IPS-NIHi7 (cell line): ENCODE measurements around the gene MYMK.
A peak's percentile ranks its signal among the peaks of the same experiment; 100 is the strongest.

Experiments
- DNase-seq: peaks from one replicate; pipeline ENCODE4 v3.0.0; 2012; ENCODE audit warnings: mixed read lengths; ENCODE audit errors: extremely low spot score

MYMK gene

GRCh38 chr9:133558191-133559126, 33.7 kb upstream of the MYMK start:
- peak; percentile 69 for DNase-seq

DNA sequence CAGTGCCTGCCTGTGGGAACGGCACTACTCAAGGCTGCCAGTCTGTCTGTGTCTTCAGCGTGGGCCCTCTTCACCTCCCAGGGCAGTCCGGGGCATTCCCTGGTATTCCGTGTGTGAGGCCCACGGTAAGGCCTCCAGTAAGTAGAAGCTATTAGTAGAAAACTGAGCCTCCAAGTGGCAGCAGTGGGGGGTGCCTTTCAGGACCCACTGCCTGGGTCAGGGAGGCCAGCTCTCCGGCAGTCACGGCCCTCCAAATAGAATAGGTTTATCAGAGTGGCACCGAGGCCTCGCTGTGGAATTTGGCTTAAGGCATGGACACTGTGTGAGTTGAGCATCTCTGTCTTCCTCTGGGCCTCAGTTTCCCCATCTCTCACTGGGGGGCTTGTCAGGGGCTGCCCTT, 32.8 kb upstream of the MYMK start:
- no peak for DNase-seq

DNA sequence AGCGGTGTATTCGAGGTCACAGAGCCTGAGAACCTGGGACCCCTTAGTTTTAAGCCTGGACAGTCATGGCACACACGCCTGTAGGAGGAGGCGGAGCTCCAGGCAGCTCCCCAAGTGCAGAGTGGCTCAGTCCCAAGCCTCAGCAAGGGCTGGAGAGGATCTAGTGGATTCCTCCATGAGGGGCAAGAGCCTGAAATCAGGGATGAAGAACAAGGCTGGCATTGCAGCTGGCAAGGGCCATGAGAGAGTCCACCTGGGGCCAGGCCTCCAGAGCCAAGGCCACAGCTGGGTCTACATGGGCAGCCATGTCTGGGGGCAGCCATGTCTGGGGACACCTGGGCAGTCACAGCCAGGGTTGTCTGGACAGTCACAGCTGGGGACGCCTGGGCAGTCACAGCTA, 31.6 kb upstream of the MYMK start:
- no peak for DNase-seq

DNA sequence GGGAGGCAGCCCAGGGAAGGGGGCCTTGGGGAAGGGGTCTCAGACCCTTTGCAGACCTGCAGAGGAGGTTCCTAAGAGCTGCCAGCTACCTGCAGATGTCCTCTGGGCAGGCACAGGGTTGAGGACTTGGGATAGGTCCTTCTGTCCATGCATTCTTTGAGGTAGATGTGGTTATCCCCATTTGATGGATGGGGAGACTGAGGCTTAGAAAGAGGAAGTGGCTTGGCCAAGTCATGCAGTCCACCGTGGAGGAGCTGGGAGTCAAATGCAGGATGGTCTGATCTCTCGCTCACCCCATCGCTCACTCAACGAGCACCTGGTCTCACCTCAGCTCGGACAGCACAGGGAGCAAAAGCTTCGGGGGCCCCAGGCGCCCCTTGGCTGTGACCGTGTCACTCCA, 30.0 kb upstream of the MYMK start:
- DNase-seq, result no peak

- DNase-seq, result peak; percentile 78
Observed at GRCh38 chr9:133553973-133554713, 29.4 kb upstream of the MYMK start.

DNA sequence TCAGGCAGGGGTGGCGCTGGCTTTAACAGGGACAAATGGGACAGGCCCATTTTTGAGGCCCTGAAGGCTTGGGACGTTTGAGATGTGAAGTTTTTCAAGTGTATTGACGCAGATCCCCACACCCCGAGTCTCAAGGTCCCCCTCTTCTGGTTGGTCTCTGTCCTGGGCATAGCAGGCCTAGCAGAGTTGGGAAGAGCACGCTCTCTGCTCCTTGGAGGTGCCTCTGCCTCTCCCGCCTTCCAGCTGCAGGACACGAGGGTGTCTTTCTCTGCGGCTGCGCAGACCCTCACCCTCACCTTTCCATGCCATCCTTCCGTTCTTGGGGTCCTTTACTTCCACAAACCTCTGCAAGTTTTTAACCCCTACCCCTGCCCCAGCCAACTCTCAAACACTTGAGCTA, 28.4 kb upstream of the MYMK start:
- no peak for DNase-seq

GRCh38 chr9:133552236-133552635, 27.5 kb upstream of the MYMK start:
- no peak for DNase-seq

GRCh38 chr9:133551446-133551845, 26.7 kb upstream of the MYMK start:
- DNase-seq, result no peak

- DNase-seq, result no peak
Observed at GRCh38 chr9:133547116-133547515, 22.4 kb upstream of the MYMK start.

GRCh38 chr9:133546287-133546680, 21.5 kb upstream of the MYMK start:
- DNase-seq, result no peak

DNA sequence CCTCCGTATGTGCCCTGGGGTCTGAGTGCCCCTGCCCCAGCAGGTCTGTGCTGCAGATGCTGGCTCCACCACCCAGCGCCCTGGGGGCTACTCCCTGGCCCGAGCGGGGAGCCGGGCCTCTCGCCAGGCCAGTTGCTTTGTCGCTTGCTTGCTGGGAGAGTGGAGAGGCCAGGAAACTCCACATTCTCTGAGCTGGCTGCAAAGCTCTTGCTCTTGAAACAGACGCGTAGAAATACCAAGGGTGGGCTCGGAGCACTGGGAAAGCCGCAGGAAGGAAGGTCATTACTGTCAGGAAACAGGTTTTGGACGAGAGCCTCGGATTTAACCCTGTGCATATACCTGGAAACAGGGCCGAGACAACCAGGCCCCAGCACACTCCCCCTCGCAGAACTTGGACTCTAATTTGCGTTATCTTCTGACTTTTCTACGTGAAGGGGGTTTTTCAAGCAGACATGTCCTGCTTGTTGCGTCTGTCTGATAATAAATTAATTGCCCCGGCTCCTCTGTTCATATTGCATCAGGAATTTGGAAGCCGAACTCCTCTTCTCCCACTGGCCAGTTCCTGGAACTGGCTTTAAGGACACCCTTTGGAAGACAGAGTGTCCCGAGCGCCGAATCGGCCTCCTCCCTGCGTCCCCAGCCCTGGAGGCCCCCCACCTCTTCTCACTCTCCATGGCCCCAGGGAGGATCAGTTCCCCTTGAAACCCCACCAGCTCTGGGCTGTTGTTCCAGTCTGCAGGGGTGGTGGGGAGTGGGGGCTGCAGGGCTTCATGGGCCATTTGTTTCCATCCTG, 20.9 kb upstream of the MYMK start:
- DNase-seq, result no peak

GRCh38 chr9:133543772-133544467, 19.2 kb upstream of the MYMK start:
- DNase-seq, result no peak

GRCh38 chr9:133542002-133542401, 17.2 kb upstream of the MYMK start:
- no peak for DNase-seq

DNA sequence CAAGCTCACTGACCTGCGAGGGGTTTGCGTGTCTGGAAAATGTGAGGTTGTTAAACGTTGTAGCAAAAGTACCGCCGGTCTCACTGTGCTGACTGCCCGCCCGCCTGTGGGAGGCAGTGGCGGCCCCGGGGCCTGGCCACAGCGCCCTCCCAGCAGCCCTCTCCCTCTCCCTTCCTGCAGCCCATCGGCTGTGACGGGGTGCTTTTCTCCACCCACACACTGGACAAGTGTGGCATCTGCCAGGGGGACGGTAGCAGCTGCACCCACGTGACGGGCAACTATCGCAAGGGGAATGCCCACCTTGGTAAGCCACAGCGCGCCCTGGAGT, 15.9 kb upstream of the MYMK start:
- peak; percentile 49 for DNase-seq

DNA sequence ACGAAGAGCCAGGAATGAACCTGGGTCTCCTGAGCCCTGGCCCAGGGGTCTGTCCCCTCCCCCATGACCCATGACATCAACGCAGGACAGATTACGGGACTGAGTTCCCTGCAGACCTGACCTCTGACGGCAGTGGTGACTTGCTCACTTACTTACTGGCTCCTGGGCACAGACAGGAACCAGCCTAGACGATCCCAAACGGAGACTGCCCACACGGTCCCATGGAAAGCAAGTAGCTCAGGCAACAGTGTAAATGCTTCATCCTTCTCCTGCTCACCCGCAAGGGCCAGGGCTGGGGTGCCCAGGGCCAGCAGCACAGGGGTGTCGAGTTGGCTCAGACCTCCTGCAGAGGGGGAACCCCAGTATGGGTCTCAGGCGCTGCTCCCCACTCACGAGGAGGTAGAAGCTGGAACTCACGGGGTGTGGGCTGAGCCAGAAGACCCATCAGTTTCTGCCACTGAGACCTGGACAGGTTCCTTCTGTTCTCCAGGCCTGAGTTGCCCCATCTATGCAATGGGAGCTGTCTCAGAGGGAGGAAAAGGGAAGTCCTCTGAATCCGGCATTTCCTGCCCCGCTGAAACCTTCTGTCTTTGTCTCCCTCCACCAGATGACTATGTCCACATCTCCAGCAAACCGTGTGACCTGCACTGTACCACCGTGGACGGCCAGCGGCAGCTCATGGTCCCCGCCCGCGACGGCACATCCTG, 15.4 kb upstream of the MYMK start:
- no peak for DNase-seq

DNA sequence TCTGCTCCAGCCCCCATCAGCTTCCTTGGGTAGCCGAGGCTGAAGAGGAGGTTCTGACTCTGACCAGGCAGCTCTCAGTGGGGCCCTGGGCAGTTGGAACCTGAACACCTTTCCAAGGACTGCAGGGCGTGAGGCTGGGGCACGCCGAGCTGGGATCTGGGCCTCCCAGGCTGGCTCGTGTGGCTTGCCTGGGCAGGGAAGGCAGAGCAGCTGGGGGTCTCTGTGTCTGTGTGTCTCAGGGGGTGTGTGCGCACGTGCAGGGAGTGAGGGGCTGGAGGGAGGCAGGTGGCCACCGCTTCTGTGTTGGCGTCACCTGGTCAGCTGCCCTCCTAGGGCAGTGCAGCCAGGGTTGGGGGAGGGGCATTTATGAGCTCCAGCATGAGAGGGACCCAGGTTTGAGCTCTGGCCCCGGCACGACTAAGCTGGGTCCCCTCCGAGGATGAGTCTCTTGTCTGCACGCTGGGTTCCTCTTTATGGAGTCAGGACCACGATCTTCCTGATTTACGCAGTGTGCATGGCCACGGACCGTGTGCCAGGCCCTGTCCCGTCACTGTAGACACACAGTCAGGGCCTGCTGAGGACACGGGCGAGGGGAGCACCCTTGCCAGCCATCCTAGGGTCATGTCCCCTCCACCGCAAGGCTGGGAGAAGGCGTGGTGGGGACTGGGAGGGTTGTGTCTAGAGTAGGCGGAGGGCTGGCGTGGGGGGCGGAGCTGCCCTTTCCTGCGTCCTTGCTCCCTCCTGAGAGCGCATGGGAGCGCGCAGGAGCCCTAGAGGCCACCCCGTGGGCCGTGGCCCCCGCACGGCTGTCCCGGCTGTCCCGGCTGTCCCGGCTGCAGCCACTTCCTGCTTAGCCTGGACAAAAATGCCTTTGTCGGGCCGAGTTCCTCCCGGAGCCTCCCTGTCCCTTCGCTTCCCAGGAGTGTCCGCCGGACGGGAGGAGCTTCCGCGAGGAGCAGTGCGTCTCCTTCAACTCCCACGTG, 14.4 kb upstream of the MYMK start:
- peak; percentile 49 for DNase-seq

GRCh38 chr9:133538176-133538575, 13.4 kb upstream of the MYMK start:
- no peak for DNase-seq

DNA sequence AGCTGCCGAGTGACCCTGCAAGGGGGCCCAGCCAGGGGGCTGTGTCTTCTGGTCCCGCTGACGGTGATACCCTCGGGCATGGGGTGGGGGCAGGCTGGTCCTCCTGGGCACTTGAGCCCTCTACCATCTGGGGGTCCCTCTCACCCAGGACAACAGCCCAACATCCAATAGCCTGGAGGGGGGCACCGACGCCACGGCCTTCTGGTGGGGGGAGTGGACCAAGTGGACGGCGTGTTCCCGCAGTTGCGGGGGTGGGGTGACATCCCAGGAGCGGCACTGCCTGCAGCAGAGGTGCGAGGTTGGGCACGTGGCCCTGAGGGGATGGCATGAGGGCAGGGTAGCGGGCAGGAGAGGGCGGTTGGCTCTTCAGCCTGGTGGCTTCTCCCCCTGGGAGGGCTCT, 12.5 kb upstream of the MYMK start:
- no peak for DNase-seq

GRCh38 chr9:133536536-133536935, 11.8 kb upstream of the MYMK start:
- DNase-seq, result no peak

GRCh38 chr9:133536080-133536479, 11.3 kb upstream of the MYMK start:
- DNase-seq, result no peak
